Stimulated activated effector memory CD8-positive, alpha-beta T cell treated with anti-CD3 and anti-CD28 coated beads, Interleukin-12 subunit alpha, Interleukin-12 subunit beta, amount 100 ng/mL, for 72 hours (primary cell): Measurements from ENCODE around the gene NDUFB3.
A peak's percentile ranks its signal among the peaks of the same experiment; 100 is the strongest.
"Not testable (repeated sequence)": the region's sequence is repeated elsewhere in the genome, so short reads cannot be mapped to it uniquely, and the experiment has no call there.

Experiments used
- ATAC-seq: fragments of 150-1000 bp; cut with Tn5 transposase; 2 replicates; pipeline ENCODE4 v1.10.0; 2021
- DNase-seq, 2 donors: peaks; one replicate each; pipeline ENCODE4 v3.0.0; 2021 to 2022; ENCODE audit warnings: low spot score in 2 of 2
- H3K27ac Mint-ChIP-seq: one replicate; pipeline ENCODE4 v1.8.0; 2022; ENCODE audit warnings: mild to moderate bottlenecking, mixed read lengths
- H3K36me3 Mint-ChIP-seq: one replicate; pipeline ENCODE4 v1.8.0; 2022; ENCODE audit warnings: mild to moderate bottlenecking, mixed read lengths
- H3K4me1 Mint-ChIP-seq: one replicate; pipeline ENCODE4 v1.8.0; 2022; ENCODE audit warnings: mixed read lengths
- H3K4me3 Mint-ChIP-seq: one replicate; pipeline ENCODE4 v1.8.0; 2022; ENCODE audit warnings: mild to moderate bottlenecking, mixed read lengths
- H3K9me3 Mint-ChIP-seq: one replicate; pipeline ENCODE4 v1.8.0; 2022; ENCODE audit warnings: mixed read lengths

Gene NDUFB3

DNA sequence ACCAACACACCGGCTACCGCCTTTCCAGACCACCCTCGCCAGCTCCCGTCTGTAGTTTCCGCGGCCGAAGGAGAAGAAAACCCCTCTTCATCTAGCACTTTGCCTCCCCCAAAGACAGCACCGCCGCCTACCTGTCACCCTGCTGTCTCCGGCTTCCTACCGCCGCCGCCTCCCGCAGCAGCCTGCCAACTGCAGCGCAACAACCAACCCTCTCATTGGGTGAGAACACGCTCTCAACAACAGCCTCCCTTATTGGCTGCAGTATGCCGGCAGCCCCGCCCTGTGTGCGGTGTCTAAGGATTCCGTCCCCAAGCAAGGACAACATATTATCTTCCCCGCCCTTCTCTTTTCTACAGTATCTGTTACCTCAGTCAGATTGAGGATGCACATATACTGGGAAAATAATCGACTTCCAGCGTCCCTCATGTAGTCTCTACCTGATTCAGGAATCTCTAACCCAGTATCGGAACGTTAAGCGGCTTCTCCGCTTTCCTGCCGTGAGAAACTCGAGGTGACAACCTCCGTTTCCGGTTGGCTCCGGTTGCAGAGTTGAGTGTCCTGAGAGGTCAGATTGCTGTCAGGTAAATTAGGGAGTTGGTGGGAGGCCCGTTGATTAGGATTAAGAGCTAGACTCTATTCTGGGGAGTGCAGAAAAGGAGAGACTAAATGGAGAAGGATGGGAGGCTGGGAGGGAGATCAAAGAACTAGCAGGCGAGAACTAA is at the start of gene NDUFB3, which contains the start of gene HYCC2:
TSS of gene NDUFB3 (plus strand) at position 523 of the 722 bp plus-strand sequence. CDS start 6,882 bp downstream, outside the sequence.
TSS of gene HYCC2 (minus strand) at position 193 of the 722 bp plus-strand sequence. CDS start 47,662 bp downstream, outside the sequence.
- Mint-ChIP-seq H3K27ac (peak within 1 kb of the TSS; percentile 96), H3K9me3 (no peaks in the 10 kb centered on the region), H3K4me1 (peaks cover 51% of the 10 kb centered on the region), H3K36me3 (peaks cover 18% of the 10 kb centered on the region), H3K4me3 (peak within 1 kb of the TSS; percentile 99)
- DNase-seq (peak; percentile 77 to 93), ATAC-seq (peak; percentile 99)

DNA sequence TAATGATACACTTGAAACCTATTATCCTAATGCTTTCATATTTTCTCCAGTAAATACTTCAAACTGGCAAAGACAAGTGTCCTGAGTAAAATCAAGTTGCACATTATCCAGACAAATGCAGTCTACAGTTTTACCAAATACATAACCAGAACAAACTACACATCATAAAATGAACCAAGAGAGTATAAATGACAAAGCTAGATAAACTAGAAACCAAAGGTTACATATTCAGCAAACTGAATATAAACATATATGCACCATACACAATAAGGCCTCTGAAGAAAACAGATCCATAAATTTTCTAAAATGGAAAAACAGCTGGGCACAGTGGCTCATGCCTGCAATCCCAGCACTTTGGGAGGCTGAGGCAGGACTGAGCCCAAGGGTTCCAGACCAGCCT is 47.3 kb upstream of the NDUFB3 start:
- no peak overlapping the region for H3K27ac Mint-ChIP-seq
- H3K9me3 Mint-ChIP-seq, result no peaks in the 10 kb centered on the region
- peaks cover 37% of the 10 kb centered on the region for H3K4me1 Mint-ChIP-seq
- peaks cover 46% of the 10 kb centered on the region for H3K36me3 Mint-ChIP-seq
- DNase-seq, result no peak
- H3K4me3 Mint-ChIP-seq, result no peak overlapping the region
- no peak for ATAC-seq

DNA sequence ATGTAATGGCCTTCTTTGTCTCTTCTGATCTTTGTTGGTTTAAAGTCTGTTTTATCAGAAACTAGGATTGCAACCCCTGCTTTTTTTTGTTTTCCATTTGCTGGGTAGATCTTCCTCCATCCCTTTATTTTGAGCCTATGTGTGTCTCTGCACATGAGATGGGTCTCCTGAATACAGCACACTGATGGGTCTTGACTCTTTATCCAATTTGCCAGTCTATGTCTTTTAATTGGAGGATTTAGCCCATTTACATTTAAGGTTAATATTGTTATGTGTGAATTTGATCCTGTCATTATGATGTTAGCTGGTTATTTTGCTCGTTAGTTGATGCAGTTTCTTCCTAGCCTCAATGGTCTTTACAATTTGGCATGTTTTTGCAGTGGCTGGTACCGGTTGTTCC is 37.4 kb upstream of the NDUFB3 start:
- not testable (repeated sequence) for H3K4me3 Mint-ChIP-seq, H3K4me1 Mint-ChIP-seq, H3K9me3 Mint-ChIP-seq, ATAC-seq, DNase-seq, H3K27ac Mint-ChIP-seq
- H3K36me3 Mint-ChIP-seq, result peaks cover 13% of the 10 kb centered on the region

GRCh38 chr2:201038361-201038760 is 33.4 kb upstream of the NDUFB3 start:
- H3K9me3 Mint-ChIP-seq, DNase-seq, H3K4me3 Mint-ChIP-seq, ATAC-seq, H3K4me1 Mint-ChIP-seq, H3K27ac Mint-ChIP-seq: not testable (repeated sequence)
- H3K36me3 Mint-ChIP-seq, result peaks cover 14% of the 10 kb centered on the region

GRCh38 chr2:201038855-201039254 is 32.9 kb upstream of the NDUFB3 start:
- Mint-ChIP-seq H3K36me3 (peaks cover 19% of the 10 kb centered on the region), H3K4me3 (no peak overlapping the region), H3K27ac (no peak overlapping the region), H3K9me3 (peaks cover 2% of the 10 kb centered on the region), H3K4me1 (peaks cover 7% of the 10 kb centered on the region)
- DNase-seq (no peak), ATAC-seq (no peak)

DNA sequence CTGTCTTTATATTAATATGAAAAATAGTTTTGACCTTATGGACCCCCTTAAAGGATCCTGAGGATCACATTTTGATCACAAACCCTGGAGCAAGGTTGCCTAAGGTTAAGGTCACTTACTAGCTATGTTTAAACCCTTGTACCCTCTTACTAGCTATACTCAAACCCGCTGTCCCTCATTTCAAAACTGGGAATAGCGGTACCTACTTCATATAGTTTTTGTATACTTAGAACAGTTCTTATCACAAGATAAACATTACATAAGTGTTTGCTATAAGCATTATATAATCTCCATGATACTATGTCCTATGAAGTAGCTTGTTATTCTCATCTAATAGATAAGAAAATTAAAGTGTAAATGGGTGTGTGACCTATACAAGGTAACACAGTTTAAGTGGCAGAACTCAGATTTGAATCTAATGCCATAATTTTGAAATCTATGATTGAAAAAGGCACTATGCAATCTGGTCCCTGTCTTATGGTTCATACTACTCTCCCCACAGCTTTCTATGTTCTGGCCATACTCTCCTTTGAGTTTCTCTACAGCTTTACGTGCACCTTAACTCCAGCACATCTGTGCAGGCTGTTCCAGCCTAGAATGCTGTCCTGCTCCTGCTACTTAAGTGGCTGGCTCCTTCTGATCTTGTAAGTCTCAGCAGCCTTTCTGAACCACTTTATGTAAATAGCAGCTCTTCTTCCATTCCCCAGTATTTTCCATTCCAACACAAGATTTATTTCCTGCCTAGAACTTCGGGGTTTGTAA is 30.8 kb upstream of the NDUFB3 start:
- Mint-ChIP-seq H3K27ac (no peak overlapping the region), H3K4me1 (no peaks in the 10 kb centered on the region), H3K36me3 (peaks cover 17% of the 10 kb centered on the region)

DNA sequence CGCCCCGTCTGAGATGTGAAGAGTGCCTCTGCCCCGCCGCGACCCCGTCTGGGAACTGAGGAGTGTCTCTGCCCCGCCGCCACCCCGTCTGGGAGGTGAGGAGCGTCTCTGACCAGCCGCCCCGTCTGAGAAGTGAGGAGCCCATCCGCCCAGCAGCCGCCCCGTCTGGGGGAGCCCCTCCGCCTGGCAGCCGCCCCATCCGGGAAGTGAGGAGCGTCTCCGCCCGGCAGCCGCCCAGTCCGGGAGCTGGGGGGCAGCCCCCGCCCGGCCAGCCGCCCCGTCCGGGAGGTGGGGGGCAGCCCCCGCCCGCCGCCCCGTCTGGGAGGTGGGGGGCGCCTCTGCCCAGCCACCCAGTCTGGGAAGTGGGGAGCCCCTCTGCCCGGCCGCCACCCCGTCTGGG is 29.4 kb upstream of the NDUFB3 start:
- not testable (repeated sequence) for H3K4me1 Mint-ChIP-seq
- H3K36me3 Mint-ChIP-seq, result peaks cover 23% of the 10 kb centered on the region

More for the DNA sequence above, 30.8 kb upstream of the NDUFB3 start:
- DNase-seq (no peak), ATAC-seq (no peak)
- Mint-ChIP-seq H3K4me3 (no peak overlapping the region), H3K9me3 (no peaks in the 10 kb centered on the region)

GRCh38 chr2:201043050-201043449 is 28.8 kb upstream of the NDUFB3 start:
- not testable (repeated sequence) for H3K27ac Mint-ChIP-seq, H3K4me3 Mint-ChIP-seq, H3K9me3 Mint-ChIP-seq, ATAC-seq, DNase-seq, H3K4me1 Mint-ChIP-seq
- peaks cover 29% of the 10 kb centered on the region for H3K36me3 Mint-ChIP-seq

More for the DNA sequence above, 29.4 kb upstream of the NDUFB3 start:
- not testable (repeated sequence) for H3K4me3 Mint-ChIP-seq, H3K9me3 Mint-ChIP-seq, ATAC-seq, DNase-seq, H3K27ac Mint-ChIP-seq

DNA sequence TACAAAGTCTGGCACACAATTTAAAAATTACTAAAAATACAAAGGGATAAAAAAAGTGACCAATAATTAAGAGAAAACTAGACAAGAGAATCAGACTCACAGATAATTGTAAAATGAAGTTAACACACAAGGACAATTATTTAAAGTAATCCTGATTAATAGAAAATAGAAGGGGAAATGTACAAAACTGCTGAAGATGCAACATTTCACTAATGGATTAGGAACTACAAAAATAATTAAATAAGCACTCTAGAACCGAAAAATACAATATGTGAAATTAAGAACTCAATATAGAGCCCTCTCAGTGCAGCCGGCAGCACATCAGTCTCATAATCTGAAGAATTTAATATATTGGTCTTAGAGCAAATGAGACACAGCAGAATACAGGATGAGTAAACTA is 24.9 kb upstream of the NDUFB3 start:
- H3K9me3 Mint-ChIP-seq, result peaks cover 5% of the 10 kb centered on the region
- DNase-seq (no peak), ATAC-seq (no peak)
- H3K36me3 Mint-ChIP-seq, result peaks cover 29% of the 10 kb centered on the region
- no peak overlapping the region for H3K4me3 Mint-ChIP-seq
- H3K27ac Mint-ChIP-seq, result no peak overlapping the region
- peaks cover 20% of the 10 kb centered on the region for H3K4me1 Mint-ChIP-seq

GRCh38 chr2:201049455-201049854 is 22.3 kb upstream of the NDUFB3 start:
- no peak overlapping the region for H3K4me3 Mint-ChIP-seq
- DNase-seq (no peak), ATAC-seq (no peak)
- H3K36me3 Mint-ChIP-seq, result peaks cover 29% of the 10 kb centered on the region
- peaks cover 30% of the 10 kb centered on the region for H3K4me1 Mint-ChIP-seq
- no peak overlapping the region for H3K27ac Mint-ChIP-seq
- peaks cover 5% of the 10 kb centered on the region for H3K9me3 Mint-ChIP-seq

DNA sequence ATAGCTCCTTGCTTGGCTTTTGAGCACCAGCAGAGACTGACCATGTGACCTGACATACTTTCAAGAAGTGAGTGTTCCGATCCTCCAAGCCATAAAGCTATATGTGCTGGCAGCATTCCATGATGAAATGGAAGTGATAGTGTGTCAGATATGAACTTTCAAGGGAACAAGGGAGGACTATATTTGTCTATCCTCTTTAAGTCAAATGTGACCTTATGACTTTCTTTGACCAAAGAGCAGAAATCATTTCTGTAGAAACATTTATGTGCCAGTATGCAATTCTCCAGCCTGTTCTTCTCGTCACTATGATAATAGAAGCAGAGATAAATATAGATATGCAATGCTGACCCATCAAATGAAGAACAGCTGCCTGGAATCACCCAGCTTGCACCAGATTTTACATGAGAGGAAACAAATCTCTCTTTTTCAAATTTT is 14.7 kb upstream of the NDUFB3 start:
- Mint-ChIP-seq H3K4me1 (peaks cover 45% of the 10 kb centered on the region), H3K9me3 (no peaks in the 10 kb centered on the region)

DNA sequence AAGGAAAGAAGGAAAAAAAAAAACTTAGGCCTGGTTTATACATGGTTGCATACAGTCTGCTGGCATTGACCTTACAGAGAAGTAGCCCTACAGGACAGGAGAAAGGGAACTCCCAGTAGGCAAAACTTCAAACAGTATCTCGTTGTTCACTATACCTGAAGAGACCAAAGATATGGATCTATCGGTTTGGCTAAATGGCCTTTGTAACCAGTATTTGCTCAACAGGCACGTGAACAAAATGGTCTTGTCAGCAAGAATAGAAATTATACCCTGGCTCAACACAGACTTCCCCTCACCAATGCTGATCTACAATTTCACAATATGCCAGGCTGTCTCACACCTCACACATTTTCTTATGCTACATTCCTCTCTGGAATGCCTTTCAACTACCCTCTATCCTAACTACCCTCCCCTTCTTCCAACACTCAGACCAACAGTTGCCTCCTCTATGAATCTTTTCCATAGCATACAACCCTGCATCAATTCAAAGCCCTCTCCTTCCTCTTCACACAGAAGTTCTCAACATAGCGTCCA is 14.0 kb upstream of the NDUFB3 start:
- H3K27ac Mint-ChIP-seq, result peak overlapping the region; percentile 7
- H3K9me3 Mint-ChIP-seq, result no peaks in the 10 kb centered on the region
- H3K4me3 Mint-ChIP-seq, result no peak overlapping the region
- no peak for ATAC-seq
- DNase-seq, result no peak
- H3K4me1 Mint-ChIP-seq, result peaks cover 39% of the 10 kb centered on the region
- peaks cover 39% of the 10 kb centered on the region for H3K36me3 Mint-ChIP-seq

More for the DNA sequence above, 14.7 kb upstream of the NDUFB3 start:
- H3K4me3 Mint-ChIP-seq, result no peak overlapping the region
- ATAC-seq, result no peak
- DNase-seq, result no peak
- H3K36me3 Mint-ChIP-seq, result peaks cover 46% of the 10 kb centered on the region
- peak overlapping the region; percentile 10 for H3K27ac Mint-ChIP-seq

DNA sequence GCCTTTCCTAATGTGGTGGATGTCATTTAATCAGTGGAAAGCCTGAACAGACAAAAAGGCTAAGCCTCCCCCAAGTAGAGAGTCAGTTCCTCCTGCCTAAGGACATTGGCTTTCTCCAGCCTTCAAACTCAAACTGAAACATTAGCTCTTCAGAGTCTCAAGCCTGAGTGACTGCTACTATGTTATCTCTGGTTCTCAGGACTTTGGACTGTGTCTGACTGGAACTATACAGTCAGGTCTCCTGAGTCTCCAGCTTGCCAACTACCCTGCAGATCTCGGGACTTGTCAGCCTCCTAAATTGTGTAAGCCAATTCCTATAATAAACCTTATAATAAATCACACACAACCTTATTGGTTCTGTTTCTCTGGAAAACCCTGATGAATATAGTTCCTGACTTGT is 12.9 kb upstream of the NDUFB3 start:
- Mint-ChIP-seq H3K4me1 (peaks cover 50% of the 10 kb centered on the region), H3K27ac (peak overlapping the region; percentile 7), H3K9me3 (no peaks in the 10 kb centered on the region), H3K36me3 (peaks cover 42% of the 10 kb centered on the region), H3K4me3 (no peak overlapping the region)
- DNase-seq (no peak), ATAC-seq (no peak)

- peak overlapping the region; percentile 11 for H3K4me3 Mint-ChIP-seq
- H3K4me1 Mint-ChIP-seq, result peaks cover 56% of the 10 kb centered on the region
- peaks cover 43% of the 10 kb centered on the region for H3K36me3 Mint-ChIP-seq
- peak overlapping the region; percentile 7 for H3K27ac Mint-ChIP-seq
- DNase-seq (no peak), ATAC-seq (peak; percentile 46)
- H3K9me3 Mint-ChIP-seq, result no peaks in the 10 kb centered on the region
Observed at GRCh38 chr2:201059961-201060755, 11.6 kb upstream of the NDUFB3 start.

DNA sequence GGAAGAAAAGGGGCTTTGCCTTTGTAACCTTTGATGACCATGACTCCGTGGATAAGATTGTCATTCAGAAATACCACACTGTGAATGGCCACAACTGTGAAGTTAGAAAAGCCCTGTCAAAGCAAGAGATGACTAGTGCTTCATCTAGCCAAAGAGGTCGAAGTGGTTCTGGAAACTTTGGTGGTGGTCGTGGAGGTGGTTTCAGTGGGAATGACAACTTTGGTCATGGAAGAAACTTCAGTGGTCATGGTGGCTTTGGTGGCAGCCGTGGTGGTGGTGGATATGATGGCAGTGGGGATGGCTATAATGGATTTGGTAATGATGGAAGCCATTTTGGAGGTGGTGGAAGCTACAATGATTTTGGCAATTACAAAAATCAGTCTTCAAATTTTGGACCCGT is 8.3 kb upstream of the NDUFB3 start:
- H3K9me3 Mint-ChIP-seq, ATAC-seq: not testable (repeated sequence)
- H3K4me1 Mint-ChIP-seq, result peaks cover 65% of the 10 kb centered on the region
- peaks cover 37% of the 10 kb centered on the region for H3K36me3 Mint-ChIP-seq
- peak overlapping the region; percentile 25 for H3K4me3 Mint-ChIP-seq
- peak; percentile 47 to 84 for DNase-seq
- peak overlapping the region; percentile 93 for H3K27ac Mint-ChIP-seq
